ENCODE results near the gene WFDC2.

Gene WFDC2

GRCh38 chr20:45450097-45450818 lies 19.3 kb upstream of the WFDC2 start:
- TF ChIP-seq EZH2phosphoT487 (IDR thresholded peaks at IDR 0.05; ENCODE audit: borderline replicate concordance, low read length) = no peak
- peak; percentile 84 for TF ChIP-seq CTCF (IDR thresholded peaks at IDR 0.05; ENCODE audit: low read depth, low read length, poor library complexity, severe bottlenecking)
- Histone ChIP-seq H4K20me1 (ENCODE audit: control insufficient read depth, insufficient read depth, low read depth, low read length) (no peaks in the 10 kb centered on the region), H3K27ac (ENCODE audit: low read depth, low read length) (no peak overlapping the region)

GRCh38 chr20:45452238-45452637 lies 17.3 kb upstream of the WFDC2 start:
- Histone ChIP-seq H3K9me3 (ENCODE audit: control insufficient read depth, insufficient read depth, low read length) (no peaks in the 10 kb centered on the region), H3K4me3 (ENCODE audit: low read length) (no peak overlapping the region), H3K36me3 (ENCODE audit: control insufficient read depth, low read length) (no peaks in the 10 kb centered on the region), H3K4me2 (ENCODE audit: low read length) (no peak overlapping the region), H3K4me1 (ENCODE audit: control insufficient read depth, low read length) (peaks cover 6% of the 10 kb centered on the region), H3K9me2 (replicated peaks; ENCODE audit: control insufficient read depth, low read length) (no peaks in the 10 kb centered on the region), H3F3A (ENCODE audit: control insufficient read depth, insufficient read depth) (no peaks in the 10 kb centered on the region), H4K20me1 (ENCODE audit: control insufficient read depth, insufficient read depth, low read depth, low read length) (no peaks in the 10 kb centered on the region), H3K27me3 (ENCODE audit: control insufficient read depth, low read length) (no peaks in the 10 kb centered on the region), H3K79me2 (ENCODE audit: control insufficient read depth, low read length) (no peaks in the 10 kb centered on the region), H3K27ac (ENCODE audit: low read depth, low read length) (no peak overlapping the region)
- no peak for TF ChIP-seq CTCF (IDR thresholded peaks at IDR 0.05; ENCODE audit: low read depth, low read length, poor library complexity, severe bottlenecking)
- no peak for TF ChIP-seq EZH2phosphoT487 (IDR thresholded peaks at IDR 0.05; ENCODE audit: borderline replicate concordance, low read length)

More at GRCh38 chr20:45450097-45450818, 19.3 kb upstream of the WFDC2 start:
- Histone ChIP-seq H3K4me1 (ENCODE audit: control insufficient read depth, low read length) (peaks cover 6% of the 10 kb centered on the region), H3K79me2 (ENCODE audit: control insufficient read depth, low read length) (no peaks in the 10 kb centered on the region), H3K36me3 (ENCODE audit: control insufficient read depth, low read length) (no peaks in the 10 kb centered on the region), H3K4me2 (ENCODE audit: low read length) (no peak overlapping the region), H3F3A (ENCODE audit: control insufficient read depth, insufficient read depth) (no peaks in the 10 kb centered on the region), H3K4me3 (ENCODE audit: low read length) (no peak overlapping the region), H3K9me2 (replicated peaks; ENCODE audit: control insufficient read depth, low read length) (no peaks in the 10 kb centered on the region), H3K9me3 (ENCODE audit: control insufficient read depth, insufficient read depth, low read length) (no peaks in the 10 kb centered on the region), H3K27me3 (ENCODE audit: control insufficient read depth, low read length) (0 out of 2 replicates have a peak, but pooled peaks cover 8% of the 10 kb centered on the region)

GRCh38 chr20:45452772-45453691 lies 16.5 kb upstream of the WFDC2 start:
- H4K20me1 ChIP-seq (ENCODE audit: control insufficient read depth, insufficient read depth, low read depth, low read length) = no peaks in the 10 kb centered on the region
- H3K4me3 ChIP-seq (ENCODE audit: low read length) = no peak overlapping the region
- H3K4me2 ChIP-seq (ENCODE audit: low read length) = no peak overlapping the region
- no peaks in the 10 kb centered on the region for H3K9me3 ChIP-seq (ENCODE audit: control insufficient read depth, insufficient read depth, low read length)
- H3K36me3 ChIP-seq (ENCODE audit: control insufficient read depth, low read length) = no peaks in the 10 kb centered on the region
- no peak overlapping the region for H3K27ac ChIP-seq (ENCODE audit: low read depth, low read length)
- H3K27me3 ChIP-seq (ENCODE audit: control insufficient read depth, low read length) = no peaks in the 10 kb centered on the region
- TF ChIP-seq CTCF (IDR thresholded peaks at IDR 0.05; ENCODE audit: low read depth, low read length, poor library complexity, severe bottlenecking) = no peak
- TF ChIP-seq EZH2phosphoT487 (IDR thresholded peaks at IDR 0.05; ENCODE audit: borderline replicate concordance, low read length) = no peak
- no peaks in the 10 kb centered on the region for H3F3A ChIP-seq (ENCODE audit: control insufficient read depth, insufficient read depth)
- H3K9me2 ChIP-seq (replicated peaks; ENCODE audit: control insufficient read depth, low read length) = no peaks in the 10 kb centered on the region
- H3K79me2 ChIP-seq (ENCODE audit: control insufficient read depth, low read length) = no peaks in the 10 kb centered on the region
- H3K4me1 ChIP-seq (ENCODE audit: control insufficient read depth, low read length) = peaks cover 6% of the 10 kb centered on the region
